GM18498 (cell line): ENCODE data around the gene CLASP2.
"Not testable (repeated sequence)": the region's sequence is repeated elsewhere in the genome, so short reads cannot be mapped to it uniquely, and the experiment has no call there.

Experiments used
- ATAC-seq: cut with Tn5 transposase; IDR thresholded peaks from one replicate; pipeline ENCODE4 v1.9.1; 2021; ENCODE audit warnings: mild to moderate bottlenecking, moderate library complexity; ENCODE audit not compliant: unreplicated experiment

CLASP2 gene

DNA sequence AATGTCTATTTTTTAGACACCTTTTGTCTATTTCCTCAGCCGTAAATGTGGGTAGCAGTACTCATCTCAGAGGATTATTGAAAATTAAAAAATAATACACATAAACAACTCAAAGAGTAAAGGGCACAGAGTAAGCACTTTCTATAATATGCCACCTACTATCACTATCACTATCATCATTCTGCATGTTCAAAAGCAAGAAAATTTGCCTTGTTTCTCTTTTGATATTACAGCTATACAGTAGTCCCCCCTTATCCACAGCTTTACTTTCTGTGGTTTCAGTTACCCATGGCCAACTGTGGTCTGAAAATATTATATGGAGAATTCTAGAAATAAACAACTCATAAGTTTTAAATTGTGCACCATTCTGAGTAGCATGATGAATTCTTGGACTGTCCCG is 27.7 kb downstream of the CLASP2 start:
- peak; percentile 56 for ATAC-seq

DNA sequence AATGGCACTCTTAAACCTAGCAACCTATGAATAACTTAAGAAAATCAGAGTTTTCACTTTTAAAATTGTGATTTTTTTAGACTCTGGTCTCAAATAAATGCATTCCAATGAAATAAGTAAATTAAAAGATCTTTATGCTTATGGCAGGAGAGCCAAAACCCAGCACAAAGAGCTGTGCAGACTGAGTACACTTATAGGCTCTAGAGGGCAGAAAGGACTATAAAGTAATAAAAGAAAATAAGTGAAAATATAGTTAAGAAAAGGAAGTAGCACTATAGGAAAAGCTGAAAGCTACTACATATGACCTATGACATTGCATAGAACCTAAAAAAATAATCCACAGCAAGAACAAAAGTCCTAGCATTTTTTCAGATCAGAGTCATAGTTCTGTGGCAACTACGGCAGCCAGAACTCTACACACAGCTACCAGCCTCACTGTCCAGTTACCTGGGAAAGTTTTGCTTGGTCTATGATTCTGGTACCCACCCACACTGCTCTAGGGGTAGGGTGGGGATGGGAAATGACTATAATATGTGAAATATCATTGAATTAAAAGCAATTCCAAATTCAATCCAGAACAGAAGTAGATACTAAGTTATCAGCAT is 30.5 kb downstream of the CLASP2 start:
- no peak for ATAC-seq

DNA sequence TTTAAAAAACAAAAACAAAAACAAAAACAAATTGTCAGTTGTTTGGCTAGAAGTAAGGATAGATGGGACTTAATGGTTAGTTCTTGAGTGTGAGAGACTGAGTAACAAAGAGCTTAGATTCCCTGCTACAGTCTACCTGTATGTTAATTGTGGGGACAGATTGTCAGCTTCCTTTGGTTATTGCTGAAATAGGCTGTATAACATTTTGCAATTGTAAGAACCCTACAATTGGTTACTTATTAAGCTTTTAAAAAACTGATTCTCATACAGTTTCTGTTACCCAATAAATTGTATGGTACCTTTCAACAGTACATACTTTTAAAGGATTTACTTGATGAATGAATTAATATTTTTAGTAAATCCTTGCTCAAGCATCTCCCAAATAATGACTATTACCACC is 35.3 kb downstream of the CLASP2 start:
- no peak for ATAC-seq

DNA sequence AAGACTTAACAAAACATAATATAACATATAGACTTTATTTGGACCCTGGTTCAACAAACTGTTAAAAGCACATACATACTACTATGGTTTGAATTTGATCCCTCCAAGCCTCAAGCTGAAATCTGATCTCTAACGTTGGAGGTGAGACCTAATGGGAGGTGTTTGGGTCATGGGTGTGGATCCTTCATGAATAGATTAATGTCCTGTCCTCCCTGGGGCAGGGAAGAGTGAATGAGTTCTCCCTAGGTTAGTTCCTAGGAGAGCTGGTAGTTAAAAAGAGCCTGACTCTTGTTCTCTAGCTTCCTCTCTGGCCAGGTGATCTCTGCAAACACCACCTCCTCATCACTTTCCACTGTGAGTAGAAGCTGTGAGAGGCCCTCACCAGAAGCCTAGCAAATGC is 36.4 kb downstream of the CLASP2 start:
- no peak for ATAC-seq

DNA sequence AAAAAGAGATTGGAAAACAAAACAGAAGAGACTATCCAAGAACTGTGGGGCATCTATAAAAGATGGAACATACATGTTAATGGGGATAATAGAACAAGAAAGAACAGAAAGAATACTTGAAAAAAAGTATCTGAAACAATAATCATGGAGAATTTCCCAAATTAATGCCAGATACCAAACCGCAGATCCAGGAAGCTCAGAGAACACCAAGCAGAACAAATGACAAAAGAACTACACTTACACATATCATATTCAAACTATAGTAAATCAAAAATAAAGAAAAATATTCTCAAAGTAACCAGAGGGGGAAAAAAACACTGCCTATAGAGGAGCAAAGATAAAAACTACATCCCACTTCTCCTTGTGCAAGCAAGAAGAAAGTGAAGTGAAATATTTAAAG is 40.0 kb downstream of the CLASP2 start:
- no peak for ATAC-seq

DNA sequence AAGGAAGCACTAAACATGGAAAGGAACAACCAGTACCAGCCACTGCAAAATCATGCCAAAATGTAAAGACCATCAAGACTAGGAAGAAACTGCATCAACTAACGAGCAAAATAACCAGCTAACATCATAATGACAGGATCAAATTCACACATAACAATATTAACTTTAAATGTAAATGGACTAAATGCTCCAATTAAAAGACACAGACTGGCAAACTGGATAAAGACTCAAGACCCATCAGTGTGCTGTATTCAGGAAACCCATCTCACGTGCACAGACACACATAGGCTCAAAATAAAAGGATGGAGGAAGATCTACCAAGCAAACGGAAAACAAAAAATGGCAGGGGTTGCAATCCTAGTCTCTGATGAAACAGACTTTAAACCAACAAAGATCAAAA is 44.6 kb downstream of the CLASP2 start:
- ATAC-seq, result not testable (repeated sequence)

DNA sequence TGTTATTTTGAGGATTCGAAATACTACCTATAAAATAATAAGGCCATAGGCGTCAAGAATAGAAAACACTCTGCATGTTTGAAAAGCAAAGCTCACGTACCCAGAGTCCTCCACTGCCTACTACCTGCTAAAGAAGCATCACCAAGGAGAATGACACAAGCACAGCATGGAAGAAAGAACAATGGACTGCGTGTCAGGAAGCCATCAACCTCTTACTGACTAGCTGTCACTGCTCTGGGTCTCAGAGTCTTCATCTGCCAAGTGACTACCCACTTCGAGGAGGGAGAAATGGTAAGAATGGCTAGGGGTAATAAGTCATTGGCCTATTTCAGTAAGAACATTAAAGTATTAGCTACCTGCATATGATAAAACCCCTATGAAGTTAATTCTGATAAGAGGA is 49.4 kb downstream of the CLASP2 start:
- no peak for ATAC-seq

DNA sequence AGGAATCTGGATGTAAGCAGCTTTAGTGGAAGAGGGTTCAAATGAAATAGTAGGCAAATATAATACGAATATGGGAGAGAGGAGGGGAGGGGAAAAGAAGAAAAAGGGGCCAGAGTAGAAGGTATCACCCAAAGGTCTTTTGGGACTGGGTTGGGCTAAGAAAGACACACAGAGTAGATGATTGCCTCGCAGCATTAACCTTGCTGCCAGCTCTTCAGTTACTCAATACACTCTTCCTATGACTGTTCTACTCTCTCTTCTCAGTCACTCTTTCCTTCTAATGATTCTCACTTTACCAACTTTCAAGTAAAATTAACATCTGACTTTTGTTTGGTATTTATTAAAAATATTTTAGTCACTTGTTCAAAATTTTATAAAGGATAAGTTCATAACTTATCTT is 52.8 kb downstream of the CLASP2 start:
- ATAC-seq, result no peak

DNA sequence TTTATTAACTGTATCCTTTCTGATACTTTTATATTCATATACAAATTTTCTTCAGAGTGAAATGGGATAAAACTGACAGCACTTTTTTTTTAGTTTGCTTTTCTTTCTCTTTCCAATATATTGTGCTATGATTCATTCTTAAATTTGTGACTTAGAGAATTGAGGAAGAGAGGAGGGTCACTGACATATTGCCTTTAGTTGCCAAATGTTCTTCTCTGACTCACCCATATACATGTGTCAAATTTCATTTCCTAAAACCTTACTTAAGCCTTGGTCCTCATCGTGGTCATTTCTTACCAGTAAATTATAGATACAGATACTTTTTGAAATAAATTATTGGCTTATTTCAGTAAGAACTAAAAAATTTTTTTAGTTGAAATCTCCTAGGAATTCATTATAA is 53.9 kb downstream of the CLASP2 start:
- ATAC-seq, result no peak

DNA sequence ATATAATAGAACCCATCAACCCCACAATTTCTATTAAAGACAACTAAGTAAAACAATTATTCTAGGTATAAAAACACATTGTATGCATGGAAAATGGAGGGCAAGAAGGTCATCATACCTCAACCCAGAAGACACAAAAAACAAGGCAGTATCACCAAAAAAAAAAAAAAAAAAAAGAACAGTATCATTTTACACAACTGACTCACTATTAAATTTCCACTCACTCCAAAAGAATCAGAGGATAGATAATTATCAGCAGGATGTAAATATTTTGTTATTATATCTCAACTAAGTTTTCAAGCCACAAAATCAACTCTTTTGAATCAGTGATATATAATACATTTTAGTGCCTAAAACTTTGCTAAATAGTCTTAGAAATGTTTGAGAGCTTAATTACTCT is 55.0 kb downstream of the CLASP2 start:
- ATAC-seq, result no peak

DNA sequence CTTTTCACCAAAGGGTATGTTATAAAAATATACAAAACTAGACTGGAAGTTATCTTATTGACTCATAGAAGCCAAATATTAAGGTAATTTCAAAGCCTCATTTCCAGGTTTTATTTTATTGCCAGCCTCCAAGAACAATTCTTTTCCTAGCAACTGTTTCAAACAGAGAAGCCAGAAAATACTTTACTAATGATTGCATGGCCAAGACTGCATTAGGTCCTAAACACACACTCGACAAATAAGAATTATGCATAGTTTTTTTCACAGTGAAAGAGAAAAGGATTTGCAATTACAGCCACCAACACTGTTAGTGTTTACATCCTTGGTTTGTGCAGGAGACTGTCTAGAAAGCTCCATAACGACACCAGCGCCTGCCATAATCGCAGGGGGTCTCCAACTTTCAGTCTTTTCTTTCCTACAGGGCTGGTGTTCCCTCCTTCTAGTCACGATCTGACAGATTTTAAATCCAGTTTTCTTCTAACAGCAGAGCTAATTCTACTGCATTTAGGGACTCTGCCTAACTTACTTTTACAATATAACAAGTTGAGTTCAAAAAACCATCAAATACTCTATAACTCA is 58.1 kb downstream of the CLASP2 start:
- ATAC-seq, result no peak

DNA sequence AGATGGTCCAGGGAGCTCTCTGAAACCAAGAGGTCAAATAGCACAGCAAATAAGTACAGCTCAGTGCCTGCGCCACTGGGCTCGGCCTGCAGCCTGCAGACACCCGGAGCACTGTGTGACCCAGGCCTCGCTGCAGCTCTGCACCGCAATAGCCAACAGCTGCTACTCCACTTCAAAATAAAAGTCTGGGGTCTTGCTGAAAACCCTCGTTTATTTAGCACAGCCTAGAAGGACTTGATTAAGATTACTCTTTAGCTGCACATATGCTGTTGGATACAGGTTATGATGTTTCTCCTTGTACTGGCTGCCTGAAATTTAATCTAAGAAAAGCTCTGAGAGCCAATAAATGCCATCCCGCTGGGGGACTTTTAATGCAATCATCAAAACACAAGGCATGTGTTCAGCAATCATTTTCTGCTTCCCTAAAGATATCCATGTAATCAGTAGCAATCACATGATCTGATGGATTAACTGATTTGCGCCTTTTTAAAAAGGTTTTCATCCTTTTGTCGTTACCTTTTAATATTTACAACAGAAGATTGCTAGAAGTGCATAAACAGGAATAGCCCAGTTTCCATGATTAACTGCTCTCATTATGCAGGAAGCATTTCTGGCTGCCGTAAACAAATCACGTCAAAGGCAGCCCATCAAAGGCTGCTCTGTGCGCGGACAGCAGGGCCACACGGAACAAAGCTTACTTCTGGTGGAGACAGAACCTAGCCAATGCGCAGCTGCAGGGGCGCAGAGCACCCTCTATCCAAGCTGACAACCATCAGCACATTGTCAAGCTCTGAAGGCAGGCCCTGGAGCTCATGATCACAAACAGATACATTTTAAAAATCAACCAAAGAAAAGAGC is 58.8 kb downstream of the CLASP2 start:
- peak; percentile 95 for ATAC-seq

DNA sequence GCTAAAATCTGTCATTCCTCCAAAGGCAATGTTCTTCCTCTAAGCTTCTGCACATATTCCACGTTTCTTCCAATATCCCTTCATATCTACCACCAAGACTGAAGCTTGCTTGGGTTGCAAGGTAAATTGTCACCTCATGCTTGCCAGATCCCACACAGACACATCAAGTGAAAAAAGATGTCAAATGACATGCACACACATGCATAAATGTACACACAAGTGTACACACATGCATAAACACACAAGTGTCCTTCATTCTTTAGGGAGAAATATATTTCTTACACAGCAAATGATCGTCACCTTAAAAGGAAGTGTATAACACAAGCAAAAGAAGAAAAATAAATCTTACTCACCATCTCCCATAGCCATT is 59.4 kb downstream of the CLASP2 start:
- ATAC-seq, result peak; percentile 23

DNA sequence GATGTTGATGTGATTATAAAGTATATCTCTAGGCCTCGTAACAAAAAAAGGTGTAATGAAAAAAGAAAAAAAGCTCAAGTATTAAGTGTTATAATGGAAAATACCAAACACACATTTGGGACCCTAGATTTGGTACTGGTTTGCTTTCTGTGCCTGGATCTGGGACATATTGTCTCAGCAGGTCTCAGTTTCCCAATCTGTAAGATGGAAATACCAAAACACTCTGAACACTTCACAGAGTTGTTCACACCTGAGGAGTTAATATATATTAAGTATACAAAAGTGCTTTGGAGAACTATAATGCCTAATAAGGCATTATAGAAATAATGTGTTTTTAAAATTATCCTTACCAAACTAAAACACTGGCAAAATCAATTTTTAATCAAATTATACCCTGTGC is 60.0 kb downstream of the CLASP2 start:
- no peak for ATAC-seq

DNA sequence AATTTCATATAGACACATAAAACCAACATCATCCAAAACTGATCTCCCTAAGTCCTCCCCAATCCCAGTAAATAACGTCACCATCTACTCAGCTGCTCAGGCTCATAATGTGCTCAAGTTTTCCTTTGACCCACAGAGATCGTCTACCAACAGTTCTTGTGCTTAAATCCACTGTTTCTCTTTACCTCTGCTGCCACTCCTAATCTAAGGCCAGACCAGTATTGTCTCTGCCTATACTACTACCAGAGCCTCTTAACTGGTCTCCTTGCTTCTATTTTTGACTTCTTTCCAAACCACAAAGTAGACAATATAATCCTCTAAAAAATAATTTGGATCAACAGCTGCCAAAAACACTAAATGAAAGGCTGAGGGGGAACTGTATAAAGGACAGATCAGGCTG is 65.3 kb downstream of the CLASP2 start:
- ATAC-seq, result no peak

DNA sequence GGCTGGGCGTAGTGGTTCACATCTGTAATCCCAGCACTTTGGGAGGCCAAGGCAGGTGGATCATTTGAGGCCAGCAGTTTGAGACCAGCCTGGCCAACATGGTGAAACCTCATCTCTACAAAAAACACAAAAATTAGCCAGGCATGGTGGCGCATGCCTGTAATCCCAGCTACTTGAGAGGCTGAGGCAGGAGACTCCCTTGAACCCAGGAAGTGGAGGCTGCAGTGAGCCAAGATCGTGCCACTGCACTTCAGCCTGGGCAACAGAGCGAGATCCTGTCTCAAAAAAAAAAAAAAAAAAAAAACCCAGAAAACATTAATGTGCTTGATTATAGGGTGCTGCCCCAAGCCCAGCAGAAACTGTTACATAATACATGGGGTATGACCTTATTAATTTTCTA is 67.0 kb downstream of the CLASP2 start:
- not testable (repeated sequence) for ATAC-seq

DNA sequence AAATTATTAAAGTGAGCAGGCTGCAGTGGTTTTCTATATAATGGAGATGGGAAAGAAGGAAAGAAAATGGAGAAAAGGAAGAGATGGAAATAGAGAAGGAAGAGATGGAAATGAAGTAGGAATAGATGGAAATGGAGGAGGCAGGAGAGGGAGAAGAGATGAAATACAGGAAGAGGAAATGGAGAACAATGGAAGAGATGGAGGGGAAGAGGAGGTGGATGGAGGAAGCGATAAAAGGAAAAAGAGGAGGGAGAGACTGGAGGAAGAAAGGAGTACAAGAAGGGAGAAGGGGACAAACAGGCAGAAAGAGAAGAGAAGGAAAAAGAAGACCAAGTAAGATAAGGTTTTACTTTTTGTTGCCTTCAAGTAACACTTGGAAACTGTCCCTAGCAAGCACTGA is 67.6 kb downstream of the CLASP2 start:
- ATAC-seq, result no peak

DNA sequence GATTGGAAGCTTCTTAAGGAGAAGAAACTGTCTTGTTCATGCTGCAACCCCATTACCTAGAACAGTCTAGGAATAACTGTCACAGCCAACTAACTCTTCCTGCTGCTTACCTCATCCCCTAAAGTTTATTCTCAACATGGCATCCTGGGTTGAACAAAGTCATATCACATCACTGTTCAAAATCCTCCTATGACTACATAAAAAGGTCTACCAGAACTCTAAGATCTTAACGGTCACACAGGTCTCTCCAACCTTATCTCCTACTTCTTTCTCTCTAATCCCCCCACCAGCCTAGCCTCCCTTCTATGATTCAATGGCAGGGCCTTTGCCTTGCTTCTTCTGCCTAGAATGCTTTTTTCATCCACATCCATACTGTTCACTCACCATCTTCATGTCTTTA is 69.3 kb downstream of the CLASP2 start:
- ATAC-seq, result no peak

DNA sequence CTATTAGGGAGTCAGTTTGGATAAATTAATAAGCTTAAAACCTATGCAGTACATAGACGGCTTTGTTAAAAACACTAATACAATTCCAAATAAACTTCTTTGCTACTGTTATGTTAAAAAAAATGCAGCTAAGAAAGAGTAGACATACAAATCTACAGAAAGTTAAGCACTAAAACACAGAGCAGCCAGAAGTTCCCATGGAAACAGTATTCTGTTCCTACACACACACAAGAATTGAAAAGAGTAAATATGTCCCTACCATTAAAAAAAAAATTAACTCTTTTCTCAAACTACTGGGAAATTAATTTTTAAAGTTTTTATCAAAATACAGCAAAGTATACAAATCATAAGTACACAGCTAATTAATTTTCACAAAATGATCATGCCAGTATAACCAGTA is 71.6 kb downstream of the CLASP2 start:
- no peak for ATAC-seq

DNA sequence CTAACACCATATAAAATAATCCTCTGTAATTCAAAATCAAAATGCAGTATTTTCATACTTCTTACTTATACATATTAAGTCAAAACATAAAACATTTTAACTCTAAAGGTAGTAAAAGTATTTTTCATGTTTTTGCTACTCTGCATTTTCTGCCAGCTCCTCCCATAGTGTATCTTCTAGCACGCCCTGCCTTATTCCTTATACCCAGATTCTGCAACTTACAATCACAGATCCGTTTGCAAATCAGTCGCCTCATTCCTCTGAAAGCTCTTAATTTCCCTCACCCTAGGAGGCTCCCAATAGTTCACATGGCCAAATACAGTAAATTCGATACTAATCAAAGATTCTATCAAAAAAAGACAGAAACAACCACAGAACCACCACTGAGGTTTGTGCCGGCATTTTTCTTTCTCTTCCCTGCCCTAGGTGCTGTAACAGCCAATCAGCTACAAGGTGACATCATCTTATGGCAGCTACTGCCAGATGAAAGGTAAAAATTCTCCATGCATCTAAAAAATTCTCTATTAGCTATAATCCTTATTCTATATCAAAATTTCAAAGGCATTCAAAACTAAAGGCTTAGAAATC is 72.9 kb downstream of the CLASP2 start:
- no peak for ATAC-seq

DNA sequence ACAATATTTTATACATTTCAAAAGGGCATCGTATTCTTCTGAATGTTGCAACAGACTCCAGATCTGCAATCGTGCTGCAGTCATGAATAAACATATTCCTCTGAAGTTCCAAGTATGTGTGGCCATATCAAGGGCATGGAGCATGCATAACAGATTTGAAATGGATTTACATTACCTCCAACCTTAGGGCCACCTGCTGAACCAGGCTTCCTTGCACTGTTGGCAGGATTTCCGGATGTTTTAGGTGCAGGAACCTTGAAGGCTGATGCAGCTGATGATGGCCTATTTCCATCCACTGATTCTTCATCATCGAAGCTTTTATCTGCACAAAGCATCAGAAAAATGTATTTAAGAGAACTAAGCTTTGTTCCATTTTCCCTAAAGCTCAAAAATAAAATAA is 73.5 kb downstream of the CLASP2 start:
- no peak for ATAC-seq

DNA sequence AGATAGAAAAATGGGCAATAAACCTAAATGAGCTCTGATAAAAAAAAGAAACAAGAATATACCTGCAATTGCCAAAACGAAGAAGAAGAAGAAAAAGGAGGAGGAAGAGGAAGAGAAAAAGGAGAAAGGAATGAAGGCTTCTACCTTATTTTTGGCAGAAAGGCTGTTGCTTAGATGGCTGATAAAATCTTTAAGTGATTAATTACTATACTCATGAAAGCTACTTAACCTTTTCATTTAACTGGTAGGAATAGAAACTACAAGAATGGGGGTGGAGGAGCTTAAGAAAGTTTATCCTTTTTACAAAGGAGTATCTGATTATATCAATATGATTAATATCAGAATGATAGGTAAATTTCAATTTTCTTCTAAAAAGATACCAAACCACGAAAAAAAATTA is 75.2 kb downstream of the CLASP2 start:
- no peak for ATAC-seq
